GM19395 (cell line): ENCODE results near the gene TTLL6.
"Not testable (repeated sequence)": the region's sequence is repeated elsewhere in the genome, so short reads cannot be mapped to it uniquely, and the experiment has no call there.

Experiments used
- ATAC-seq: cut with Tn5 transposase; IDR thresholded peaks from one replicate; pipeline ENCODE4 v1.9.1; 2021; ENCODE audit warnings: mild to moderate bottlenecking, moderate library complexity; ENCODE audit not compliant: unreplicated experiment

Gene TTLL6

GRCh38 chr17:48816774-48817590 lies at the start of gene TTLL6:
Gene TTLL6 (minus strand): TSS chr17:48817229. CDS start chr17:48817072, 157 bp downstream.
- ATAC-seq = peak; percentile 68

DNA sequence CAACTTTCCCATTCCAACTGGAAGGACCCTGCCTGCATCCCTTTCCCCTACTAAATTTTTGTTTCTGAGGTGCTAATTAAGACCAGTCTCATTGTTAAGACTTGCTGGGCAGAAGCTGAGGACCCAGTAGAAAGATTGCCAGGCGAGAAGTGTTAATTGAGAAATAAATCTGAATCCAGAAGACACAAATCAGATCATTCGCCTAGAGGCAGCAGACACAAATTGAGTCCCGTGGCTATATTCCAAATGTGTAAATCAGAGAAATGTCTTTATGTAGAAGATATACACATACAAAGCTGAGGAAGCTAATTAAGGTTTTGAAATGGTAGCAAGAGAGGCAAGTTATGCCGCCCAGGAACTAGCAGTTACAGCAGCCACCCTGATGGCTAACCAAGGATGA lies 43.4 kb upstream of the TTLL6 start:
- no peak for ATAC-seq

GRCh38 chr17:48860034-48860433 lies 43.0 kb upstream of the TTLL6 start:
- ATAC-seq = no peak

- no peak for ATAC-seq
These were observed 39.2 kb upstream of the TTLL6 start for GRCh38 chr17:48856122-48856821.

- no peak for ATAC-seq
These were observed 37.9 kb upstream of the TTLL6 start for GRCh38 chr17:48854774-48855476.

DNA sequence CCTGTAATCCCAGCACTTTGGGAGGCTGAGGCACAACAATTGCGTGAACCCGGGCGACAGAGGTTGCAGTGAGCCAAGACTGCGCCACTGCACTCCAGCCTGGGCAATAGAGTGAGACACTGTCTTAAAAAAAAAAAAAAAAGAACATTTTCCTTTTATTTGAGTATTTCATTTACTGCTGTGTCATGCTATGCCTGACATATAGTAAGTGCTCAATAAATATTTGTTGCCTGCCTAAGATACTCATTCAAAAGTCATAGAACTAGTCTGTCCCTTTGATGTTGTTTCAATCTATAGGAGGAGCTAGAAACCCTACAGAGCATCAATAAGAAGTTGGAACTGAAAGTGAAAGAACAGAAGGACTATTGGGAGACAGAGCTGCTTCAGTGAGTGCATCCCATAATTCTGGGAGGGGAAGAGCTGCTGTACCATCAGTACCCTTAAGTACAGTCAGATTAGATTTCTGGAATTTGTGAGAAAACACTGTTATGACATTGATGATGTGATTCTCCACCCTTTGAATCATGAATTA lies 33.8 kb upstream of the TTLL6 start:
- ATAC-seq = no peak

DNA sequence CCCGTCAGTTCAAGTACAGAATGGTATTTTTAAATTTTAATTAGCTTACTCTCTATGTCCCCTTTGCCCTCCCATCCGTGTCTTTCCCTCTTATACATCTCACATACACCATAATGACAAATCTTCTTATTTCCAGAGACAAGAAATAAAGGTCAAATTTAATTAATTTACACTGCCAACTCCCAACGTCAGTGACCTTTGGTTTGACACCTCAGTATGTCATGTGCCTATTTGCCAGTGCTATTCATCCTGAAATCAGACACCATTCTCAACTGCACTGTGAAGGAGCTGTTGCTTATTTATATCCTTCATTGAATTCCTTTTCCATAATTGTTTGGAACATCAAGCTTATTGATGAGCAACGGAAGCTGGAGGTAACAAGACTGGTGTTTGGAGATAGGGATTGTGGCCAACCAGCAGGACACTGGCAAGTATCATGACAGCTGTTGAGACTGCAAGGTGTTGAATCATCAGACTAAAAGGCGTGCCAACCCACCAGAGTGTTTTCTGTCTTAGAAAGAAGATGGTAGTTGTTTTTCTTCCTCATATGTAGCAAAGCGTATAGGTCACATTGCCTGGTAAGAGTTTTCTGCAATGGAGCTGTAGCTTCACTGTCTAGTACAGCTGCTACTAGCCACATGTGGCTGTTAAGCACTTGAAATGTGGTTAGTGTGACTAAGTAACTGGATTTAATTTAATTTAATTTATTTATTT lies 26.3 kb upstream of the TTLL6 start:
- ATAC-seq = no peak

GRCh38 chr17:48842746-48843145 lies 25.7 kb upstream of the TTLL6 start:
- ATAC-seq = no peak

GRCh38 chr17:48841395-48841831 lies 24.4 kb upstream of the TTLL6 start:
- peak; percentile 88 for ATAC-seq

GRCh38 chr17:48840441-48840840 lies 23.4 kb upstream of the TTLL6 start:
- ATAC-seq = no peak

DNA sequence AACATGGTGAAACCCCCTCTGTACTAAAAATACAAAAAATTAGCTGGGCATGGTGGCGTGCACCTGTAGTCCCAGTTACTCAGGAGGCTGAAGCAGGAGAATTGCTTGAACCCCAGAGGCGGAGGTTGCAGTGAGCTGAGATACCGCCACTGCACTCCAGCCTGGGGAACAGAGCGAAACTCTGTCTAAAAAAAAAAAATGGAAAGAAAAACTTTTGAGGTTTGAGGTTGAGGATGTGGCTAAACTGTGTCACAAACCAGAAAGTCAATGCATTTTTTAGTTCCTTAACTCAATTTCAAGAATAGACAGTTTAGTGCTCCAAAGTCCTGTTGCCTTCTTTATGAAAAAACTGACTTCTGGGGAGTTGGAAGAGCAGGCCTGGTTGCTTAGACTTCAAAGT lies 20.4 kb upstream of the TTLL6 start:
- ATAC-seq = not testable (repeated sequence)

DNA sequence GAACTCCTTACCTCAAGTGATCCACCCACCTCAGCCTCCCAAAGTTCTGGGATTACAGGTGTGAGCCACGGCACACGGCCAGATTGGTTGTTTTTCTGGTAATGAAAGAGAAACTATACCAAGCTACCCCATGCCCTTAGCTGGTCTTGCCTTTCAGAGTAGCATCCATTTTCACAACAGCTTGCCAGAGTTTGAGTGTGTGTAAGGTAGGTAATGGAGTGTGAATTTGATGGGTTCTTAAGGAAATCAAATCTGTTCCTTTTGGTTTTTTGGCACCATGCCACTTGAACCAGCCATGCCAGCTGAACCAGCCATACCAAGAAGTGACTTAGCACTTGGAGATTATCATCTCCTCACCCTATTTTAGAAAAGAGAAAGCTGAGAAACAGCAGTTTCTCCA lies 18.9 kb upstream of the TTLL6 start:
- no peak for ATAC-seq

DNA sequence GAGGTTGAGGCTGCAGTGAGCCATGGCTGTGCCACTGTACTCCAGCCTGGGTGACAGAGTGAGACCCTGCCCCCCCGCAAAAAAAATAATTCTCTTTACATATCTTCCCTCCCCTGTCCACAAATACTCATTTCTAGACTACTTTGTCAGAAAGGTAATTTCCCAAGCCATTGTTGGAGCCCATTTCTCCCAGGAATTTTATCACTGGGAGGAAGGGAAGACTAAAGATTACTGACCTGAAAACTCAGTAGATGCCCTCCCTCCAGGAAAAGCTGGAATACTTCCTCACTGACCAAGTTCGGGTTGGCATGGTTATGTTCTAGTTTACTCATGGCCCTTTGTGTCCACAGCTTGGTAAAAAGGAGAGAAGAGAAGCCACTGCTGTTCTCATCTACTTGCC lies 17.9 kb upstream of the TTLL6 start:
- no peak for ATAC-seq

- ATAC-seq = no peak
These were observed 14.5 kb upstream of the TTLL6 start for GRCh38 chr17:48831549-48831883.

DNA sequence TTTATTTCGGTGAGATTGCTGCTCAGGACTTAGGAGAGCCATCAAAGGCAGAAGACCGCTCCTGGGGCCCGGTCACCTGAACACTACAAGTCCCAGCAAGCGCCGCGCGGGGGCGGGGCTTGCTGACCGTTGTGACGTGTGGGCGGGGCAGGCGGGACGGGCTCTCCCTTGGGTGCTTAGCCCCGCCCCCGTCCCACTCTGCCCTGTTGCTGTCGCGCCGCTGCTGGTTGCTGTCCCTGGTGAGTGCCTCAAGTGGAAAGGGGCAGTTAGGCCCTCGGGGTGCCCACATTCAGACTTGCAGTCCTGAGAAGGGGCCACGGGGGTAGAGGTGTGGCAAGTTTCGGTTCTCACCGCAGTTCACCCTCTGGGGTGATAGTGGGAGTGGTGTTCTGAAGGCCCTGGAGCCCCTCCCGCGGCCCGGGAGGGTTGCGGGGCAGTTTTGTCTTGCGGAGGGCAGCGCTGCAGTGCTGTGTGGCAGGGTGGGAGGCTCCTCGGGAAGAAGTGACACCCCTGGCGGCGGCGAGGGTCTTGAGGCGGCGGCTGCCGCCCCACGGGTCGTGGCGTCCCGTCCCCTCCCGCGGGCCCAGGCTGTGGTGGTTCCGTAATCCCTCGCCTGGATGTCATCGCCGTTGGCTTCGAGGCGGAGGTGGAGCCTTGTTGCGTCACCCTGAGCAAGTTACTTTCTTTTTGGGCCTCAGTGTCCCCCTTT lies 14.0 kb upstream of the TTLL6 start, which contains the start of gene CALCOCO2:
TSS of gene CALCOCO2 (plus strand) at position 196 of the 709 bp plus-strand sequence. CDS start 10,673 bp downstream, outside the sequence.
- ATAC-seq = peak; percentile 80

- no peak for ATAC-seq
These were observed 8.7 kb upstream of the TTLL6 start for GRCh38 chr17:48825446-48826381.

DNA sequence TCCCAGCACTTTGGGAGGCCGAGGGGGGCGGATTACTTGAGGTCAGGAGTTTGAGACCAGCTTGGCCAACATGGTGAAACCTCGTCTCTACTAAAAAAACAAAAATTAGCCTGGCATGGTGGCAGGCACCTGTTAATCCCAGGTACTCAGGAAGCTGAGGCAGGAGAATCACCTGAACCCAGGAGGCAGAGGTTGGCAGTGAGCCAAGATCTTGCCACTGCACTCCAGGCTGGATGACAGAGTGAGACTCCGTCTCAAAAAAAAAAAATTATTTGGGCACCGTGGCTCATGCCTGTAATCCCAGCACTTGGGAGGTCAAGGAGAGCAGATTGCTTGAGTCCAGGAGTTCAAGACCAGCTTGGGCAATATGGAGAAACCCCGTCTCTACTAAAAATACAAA lies 3.9 kb upstream of the TTLL6 start:
- ATAC-seq = not testable (repeated sequence)

DNA sequence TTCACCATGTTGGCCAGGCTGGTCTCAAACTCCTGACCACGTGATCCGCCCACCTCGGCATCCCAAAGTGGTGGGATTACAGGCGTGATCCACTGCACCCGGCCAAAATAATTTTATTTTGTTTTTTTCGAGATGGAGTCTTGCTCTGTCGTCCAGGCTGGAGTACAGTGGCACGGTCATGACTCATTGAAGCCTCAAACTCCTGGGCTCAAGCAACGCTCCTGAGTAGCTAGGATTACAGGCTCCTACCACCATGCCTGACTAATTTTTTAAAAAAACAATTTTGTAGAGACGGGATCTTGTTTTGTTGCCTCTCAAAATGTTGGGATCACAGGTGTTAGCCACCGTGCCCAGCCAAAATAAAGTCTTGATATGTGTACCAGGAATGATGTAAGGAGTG lies 2.4 kb upstream of the TTLL6 start:
- no peak for ATAC-seq

GRCh38 chr17:48818361-48818841 lies 1.4 kb upstream of the TTLL6 start:
- no peak for ATAC-seq
